ENCODE data around the gene PDE4A.

Gene PDE4A

GRCh38 chr19:10516671-10517286 is 96.4 kb downstream of the PDE4A start:
- no peak for DNase-seq

DNA sequence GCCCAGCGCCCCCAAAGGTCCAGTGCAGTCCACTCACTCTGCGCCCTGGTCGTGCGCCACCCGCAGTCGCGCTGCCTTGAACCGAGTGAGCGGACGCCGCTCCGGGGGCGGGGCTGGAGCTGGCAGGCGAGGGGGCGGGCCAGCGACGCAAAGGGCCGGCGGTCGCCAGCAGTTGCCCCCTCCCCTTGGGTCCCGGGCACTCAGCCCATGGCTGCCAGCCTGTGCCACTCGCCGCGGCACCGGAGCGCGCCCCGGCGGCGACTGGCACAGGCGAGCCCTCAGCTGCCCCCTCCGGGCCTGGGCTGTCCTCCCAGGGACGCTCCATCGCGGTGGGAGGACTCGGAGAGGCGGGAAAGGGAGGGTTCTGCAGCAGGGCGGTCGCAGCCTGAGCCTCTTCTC is 97.0 kb downstream of the PDE4A start, which contains the start of gene S1PR5:
Gene S1PR5, minus strand, starts transcription at position 87 of the 399 bp plus-strand sequence. CDS start 2,436 bp downstream, outside the sequence.
- DNase-seq: peak; percentile 29 to 31

DNA sequence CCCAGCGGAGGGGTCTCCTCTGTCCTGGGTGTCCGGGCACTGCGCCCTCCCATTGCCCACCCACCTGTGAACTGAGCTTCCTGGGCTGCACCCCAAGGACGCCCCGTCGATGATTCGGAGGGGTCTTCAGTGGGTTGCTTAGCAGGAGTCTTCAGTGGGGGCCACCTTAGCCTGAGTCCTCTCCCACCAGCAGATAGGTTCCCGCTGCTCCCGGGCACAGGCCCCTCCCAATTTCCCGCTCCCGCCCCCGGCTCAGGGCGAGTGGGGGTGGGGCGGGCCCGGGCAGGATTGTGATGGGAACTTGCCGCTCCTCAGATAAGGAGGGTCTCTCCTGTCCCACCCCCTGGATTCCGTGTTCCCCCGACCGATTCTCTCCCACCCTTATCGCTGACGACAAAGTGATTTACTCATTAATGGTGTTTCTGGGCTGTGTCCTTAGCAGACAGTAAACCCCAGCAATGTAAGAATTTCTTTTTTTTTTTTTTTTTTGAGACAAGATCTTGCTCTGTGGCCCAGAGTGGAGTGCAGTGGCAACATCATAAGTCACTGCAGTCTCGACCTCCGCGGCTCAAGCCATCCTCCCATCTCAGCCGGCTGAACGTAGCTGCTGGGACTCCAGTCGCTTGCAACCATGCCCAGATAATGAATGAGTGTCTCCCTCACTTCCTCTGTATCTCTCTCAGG is 97.6 kb downstream of the PDE4A start:
- DNase-seq: peak in 1 of 2 experiments; percentile 34

- peak; percentile 51 to 84 for DNase-seq
Measured at GRCh38 chr19:10518444-10519361, 98.4 kb downstream of the PDE4A start.
